ENCODE measurements around the gene POU2AF3.
"Not testable (repeated sequence)": the region's sequence is repeated elsewhere in the genome, so short reads cannot be mapped to it uniquely, and the experiment has no call there.

POU2AF3 gene

DNA sequence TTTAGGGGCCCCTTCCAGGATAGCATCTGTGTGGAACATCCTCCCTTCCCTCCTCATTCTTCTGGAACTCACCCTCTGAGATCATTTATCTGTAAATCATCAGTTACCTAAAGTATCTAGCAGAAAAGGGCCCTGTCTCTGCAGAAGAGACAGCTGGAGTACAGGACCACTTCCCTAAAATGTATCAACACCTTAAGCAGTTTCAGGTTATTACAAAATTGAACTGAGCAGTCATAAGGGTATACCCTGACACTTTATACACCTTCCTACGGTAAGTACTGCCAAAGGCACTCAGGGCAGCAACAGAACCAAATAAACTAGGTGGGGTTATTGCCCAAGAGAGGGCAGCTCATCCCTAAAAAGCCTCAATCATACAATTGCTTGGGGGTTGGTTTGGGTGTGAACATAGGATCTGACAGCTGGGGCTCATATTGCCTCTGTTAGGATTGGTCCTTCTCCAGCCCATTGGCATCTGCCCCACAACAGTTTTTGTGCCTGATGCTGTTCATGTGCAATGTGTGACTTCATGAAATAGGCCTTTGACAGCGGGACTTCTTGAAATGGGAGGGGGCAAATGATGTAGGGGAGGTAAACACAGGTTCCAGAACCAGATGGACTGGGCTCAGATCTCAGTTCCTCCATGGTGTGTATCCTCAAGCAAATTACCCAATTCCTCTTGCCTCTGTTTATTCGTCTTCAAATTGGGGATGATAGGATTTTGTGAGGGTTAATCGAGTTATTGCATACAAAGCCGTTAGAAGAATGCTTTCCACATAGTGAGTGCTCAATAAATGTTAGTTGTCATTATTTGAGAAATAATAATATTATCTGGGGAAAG is 2.9 kb downstream of the POU2AF3 start:
- no peak for DNase-seq

DNA sequence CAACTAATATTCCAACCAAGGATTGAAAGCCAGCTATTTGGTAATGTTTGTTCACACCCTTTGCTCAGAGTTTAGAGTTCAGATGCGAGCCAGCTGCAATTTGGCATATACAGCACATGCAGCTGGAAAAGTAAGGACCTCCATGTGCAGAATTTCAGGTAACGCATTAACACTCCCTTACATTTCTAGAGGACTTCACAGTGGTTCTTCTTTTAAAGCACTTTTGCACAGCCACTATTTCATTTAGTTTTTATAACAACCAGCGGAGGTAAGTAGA is 3.4 kb downstream of the POU2AF3 start:
- DNase-seq = no peak

DNA sequence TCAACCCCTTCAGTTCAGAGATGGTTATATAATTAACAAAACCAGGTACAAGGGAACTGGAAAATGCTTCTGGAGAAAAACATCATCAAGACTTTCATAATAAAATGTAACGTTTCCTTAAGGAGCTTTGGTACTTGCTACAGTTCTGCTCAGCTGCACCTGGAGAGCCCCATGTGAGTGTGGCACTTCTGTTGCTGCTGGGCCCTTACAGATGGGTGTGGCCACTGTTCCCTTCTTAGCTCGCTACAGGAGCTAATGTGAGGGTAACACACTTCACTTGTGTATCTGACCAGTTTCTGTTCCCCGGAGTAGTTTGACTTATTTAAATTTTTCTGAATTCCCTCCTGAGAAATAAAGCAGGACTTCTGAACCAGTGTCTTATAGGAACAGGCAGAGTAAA is 4.0 kb downstream of the POU2AF3 start:
- no peak for DNase-seq

DNA sequence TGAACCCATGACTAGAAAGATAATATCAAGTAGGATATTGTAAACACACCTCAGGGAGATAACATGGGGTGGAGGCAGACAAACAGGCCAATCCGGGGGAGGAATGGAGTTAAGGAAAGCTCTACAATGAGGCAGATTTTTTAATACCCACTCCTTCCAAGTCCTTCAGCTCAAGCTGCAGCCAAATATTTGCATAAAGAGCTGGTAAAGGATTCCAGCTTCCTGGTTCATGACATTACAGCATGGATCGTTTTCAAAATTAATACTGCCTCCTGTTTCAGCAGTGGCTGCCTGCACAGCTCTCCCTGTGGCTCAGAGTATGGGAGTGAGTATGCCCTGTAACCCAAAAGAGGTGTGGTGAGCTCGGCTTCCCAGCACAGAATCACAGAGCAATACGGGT is 5.1 kb downstream of the POU2AF3 start:
- DNase-seq = no peak

DNA sequence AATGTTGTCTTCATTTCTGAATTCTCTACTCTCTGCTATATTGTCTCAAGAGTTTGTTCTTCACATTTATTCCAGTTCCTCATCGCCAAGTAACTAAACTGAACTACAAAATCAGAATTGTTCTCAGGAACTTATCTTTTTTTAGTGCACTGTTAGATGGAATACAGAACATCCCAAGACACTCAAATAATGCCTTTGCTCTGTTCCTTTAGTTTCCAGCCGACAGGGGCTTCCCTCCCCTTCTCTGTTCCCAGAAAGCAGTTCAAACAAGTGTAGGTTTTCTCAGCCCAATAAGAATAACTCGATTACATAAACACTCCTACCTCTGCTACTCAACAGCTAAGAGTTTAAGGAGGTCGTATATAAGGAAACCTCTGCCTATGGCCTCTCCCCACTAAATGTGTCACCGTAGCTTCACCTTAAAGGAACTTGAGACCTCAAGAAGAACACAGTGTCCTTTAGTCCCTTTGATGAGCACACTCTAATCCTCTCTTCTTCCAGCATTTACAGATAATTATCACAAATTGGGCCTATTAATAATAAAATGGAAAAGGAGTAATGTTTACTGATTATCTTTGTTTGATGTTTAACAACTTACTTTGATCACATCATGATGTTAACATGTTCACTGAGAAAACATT is 6.9 kb downstream of the POU2AF3 start:
- DNase-seq = no peak

DNA sequence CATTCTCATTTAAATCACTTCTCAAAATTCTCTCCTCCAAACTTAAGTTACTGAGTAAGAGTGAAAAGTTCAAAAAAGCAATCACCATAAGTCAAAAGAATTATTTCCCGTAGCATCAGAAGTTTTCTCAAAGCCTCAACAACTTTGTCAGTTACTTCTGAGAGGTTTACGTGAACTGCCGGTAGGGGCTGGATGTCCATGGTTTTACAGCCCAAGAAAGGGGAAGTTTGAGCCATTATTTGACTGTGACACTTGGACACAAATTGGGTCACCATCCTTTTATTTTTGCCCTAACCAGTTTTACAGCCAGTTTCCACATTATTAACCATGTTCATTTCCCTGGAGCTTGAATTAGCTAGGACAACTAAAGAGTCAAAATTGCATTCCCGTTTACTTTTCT is 7.5 kb downstream of the POU2AF3 start:
- no peak for DNase-seq

DNA sequence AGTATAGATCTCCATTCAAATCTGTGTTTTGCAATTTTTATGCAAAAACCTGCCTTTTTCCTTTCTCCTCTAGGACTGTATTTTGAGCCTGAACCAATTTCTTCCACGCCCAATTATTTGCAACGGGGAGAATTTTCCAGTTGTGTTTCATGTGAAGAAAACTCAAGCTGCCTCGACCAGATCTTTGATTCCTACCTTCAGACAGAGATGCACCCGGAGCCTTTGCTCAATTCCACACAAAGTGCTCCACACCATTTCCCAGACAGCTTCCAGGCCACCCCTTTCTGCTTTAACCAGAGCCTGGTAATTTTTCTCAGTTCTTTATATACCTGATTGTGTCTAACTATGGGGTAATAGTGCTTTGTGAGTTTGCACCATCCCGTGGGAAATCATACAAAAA is 8.0 kb downstream of the POU2AF3 start:
- no peak for DNase-seq

DNA sequence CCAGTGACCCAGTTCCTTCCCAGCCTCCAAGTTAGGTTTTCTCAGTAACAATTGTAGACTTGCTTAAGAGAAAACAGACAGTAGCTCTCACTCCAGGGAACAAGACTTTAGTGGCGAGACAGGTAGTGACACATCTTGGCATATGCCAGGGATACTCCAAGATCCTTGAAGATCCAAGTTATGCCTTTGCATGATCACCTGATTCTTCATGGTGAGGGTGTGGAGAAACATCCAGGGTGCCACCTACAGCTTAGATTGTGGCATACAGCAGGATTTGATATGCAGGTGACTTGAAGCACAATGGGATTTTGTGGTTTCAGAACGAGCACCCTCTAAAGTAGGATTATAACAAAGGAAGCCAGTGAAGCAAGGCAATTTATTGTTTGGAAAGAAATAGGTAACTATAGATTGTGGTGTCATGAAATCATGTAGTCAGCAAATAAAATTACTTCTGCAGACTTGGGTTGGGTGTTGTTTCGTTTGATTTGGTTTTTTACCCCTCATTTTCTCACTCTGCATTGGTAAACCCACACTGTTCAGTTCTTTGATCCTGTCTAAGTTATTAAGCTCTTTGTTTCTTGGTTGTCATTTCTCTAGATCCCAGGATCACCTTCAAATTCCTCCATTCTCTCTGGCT is 9.2 kb downstream of the POU2AF3 start:
- DNase-seq = no peak

DNA sequence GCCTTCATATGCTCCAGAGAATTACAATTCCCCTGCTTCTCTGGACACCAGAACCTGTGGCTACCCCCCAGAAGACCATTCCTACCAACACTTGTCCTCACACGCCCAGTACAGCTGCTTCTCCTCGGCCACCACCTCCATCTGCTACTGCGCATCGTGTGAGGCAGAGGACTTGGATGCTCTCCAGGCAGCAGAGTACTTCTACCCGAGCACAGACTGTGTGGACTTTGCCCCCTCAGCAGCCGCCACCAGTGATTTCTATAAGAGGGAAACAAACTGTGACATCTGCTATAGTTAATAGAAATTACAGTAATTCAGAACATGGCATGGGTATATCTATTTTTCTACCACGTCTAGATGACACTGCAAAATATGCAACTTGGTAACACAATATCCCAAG is 9.8 kb downstream of the POU2AF3 start:
- DNase-seq = no peak

DNA sequence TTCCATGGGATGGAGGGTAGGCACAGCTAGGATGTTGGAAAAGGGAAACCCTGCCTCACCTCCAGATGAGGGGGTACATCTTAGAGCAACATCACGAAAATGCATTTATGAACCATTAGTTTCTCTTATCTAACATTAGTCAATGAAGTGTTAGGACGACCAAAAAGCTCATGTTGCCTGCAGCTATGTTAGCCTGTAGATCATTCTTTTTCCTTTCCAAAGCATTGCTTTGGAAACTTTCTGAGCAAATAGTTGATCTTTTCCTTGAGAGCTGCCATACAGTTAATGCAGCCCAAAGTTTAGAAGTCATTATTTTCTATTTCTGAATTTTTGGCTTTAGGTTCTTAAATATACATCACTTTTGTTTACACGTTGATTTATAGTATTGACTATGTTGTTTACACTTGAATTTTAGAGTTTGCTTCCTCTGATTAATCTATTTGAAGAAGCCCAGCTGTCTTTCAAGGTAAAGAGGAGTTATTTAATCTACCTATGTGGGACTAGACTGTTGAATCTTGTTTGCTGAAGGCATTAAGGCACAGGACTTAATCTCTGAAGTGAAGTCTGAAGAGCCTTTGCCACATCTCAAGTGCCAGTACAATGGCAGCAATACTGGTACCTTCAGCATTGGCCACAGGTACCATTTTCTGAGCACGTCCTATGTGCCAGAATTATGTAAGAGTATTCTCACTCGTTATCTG is 11.0 kb downstream of the POU2AF3 start:
- no peak for DNase-seq

DNA sequence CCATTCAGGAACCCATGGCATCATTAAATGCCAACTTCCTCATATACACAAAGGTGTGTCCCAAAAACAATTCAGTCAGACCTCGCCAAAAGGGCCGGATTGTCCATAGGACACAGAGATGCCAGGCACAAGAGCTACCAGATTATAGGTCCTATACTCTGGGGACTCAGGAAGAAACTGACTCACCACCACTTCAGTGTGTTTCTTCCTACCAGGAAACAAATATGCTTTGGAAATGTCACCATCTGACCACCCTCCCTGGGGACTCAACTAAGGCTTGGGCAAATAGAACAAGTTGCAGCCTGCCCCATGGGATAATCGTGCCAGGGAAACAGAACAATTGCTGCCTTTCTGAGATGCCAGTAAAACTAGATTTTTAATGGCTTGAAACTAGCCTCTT is 11.7 kb downstream of the POU2AF3 start:
- no peak for DNase-seq

DNA sequence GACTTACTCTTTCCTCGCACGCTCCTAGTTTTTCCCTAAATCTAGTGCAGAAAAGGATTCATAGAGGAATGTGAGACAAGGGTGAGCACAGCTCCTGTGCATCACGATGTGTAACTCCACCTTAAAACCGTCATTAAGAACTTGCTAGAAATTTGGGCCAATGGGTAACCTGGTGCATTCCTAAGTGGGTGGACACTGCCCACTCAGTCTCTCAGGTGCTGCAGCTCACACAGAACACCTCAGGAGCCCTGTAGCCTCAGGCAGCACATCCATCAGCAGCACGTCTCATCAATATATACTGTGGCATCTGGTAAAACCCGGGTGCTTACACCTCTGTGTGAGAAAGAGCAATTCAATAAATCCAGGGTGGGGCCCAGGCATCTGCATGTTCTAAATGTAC is 12.4 kb downstream of the POU2AF3 start:
- no peak for DNase-seq

DNA sequence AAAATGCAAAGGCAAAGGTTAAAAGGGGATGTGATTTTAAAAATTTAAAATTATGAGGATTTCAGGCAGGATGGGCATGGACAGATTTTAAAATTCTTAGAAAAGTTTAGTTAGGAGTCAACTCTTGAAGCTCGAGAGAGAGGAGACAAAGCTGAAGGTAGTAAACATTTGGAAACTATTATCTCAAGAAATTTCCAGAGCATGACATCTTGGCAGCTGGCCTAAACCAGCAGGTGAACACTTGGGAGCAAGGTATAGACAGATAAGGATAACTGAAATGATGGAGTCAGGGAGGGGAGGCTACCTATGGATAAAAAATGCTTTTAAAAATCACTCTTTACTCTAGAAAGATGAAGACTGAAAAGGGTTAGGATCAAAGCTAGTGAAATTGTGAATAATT is 13.7 kb downstream of the POU2AF3 start:
- no peak for DNase-seq

DNA sequence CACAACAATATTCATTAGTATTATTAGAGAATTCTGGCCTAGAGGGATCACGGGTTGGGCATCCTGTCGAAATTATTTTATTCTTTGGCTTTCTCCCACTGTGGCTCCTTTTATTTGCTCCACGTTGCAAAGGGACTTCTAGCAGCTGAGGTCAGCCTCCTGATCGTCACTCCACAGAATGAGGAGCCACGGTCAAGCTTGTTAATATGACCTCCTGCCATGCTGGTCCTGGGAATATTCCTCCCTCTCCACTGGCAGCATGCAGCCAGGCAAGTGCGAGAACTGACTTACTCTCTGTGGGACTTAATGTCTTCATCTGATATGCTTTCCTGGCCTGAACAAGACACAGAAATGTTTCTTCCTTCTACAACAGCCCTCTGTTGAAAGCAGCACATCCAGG is 20.9 kb downstream of the POU2AF3 start:
- DNase-seq = no peak

DNA sequence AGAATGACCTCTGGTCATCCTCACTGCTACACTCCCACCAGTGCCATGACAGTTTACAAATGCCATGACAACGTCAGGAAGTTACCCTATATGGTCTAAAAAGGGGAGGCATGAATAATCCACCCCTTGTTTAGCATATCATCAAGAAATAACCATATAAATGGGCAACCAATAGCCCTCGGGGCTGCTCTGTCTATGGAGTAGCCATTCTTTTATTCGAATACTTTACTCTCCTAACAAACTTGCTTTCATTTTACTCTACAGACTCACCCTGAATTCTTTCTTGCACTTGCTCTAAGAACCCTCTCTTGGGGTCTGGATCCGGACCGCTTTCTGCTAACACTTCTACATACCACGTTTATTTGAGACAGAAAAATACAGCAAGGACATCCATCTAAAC is 21.9 kb downstream of the POU2AF3 start:
- not testable (repeated sequence) for DNase-seq

DNA sequence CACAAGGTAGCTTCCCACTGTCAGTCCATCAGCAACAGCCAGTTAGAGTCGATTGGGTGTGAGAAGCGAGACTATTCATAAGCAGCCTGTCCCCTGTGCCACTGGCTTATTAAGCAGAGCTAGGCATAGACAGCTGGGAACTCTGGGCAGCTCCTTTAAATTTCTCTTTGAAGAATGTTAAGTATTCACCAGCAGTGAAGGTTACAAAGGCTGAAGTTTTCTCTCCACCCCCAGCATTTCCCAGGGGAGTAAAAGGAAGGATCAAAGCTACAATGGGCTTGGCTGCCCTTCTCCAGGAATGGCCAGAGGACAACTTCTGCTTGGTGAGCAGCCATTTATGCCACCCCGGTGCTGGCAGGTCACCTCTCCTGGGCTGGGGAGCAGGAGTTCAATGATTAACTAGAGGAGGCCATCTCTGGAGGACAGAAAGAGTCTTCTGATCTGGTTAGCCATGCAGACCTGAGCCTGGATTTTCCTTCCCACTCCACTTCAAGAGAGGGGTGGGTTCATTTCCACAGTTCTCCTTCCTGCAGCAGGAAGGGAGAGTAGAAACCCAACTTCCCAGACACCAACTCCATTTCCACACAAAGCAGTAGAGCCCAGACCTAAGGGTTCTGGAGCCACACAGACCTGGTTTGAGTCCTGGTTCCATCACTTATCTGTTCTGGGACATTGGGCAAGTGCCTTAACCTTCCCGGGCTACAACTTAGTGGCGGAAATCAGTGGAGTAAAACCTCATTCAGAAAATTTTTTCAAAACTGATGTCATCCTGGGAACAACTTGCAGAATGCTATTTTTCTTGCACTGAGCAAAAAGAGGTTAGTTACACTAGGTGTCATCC is 22.6 kb downstream of the POU2AF3 start:
- DNase-seq = no peak

DNA sequence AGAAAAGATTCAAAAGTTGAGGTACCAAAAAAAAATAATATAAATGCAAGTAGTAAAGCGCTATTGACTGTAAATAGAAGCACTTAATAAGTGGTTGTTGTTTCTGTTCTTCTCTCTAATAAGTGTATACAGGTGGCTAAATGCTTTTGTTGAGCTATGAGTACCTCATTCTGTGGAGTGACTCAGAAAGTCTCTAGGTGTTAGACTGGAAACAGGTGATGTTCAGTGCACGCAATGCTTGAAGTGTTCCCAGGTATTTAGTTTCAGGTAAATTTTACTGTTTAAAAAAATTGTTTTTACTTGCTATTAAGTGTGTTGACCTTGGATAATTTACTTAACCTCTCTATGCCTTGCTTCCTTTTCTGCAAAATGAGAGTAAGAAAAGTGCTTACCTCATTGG is 24.2 kb downstream of the POU2AF3 start:
- no peak for DNase-seq

DNA sequence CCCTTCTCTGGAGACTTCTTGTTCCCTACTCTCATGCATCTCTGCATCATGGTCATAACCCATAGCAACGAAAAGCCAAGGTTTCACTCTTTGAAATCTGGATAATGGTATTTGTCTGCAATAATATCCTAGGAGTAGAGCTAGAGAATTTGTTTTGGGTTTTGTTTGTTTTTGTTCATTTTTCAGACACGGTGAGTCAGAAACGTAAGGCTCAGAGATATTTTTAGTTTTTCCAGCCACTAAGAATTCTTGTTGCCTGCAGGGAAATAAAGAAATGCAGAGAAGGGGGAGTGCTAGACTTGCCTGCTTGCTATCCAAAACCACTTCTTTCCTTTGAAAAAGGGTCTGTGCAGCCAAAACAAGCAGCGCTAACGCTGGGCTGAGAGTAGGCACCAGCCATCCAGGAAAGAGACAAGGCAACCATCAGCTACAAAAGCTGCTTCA is 26.0 kb downstream of the POU2AF3 start:
- no peak for DNase-seq

DNA sequence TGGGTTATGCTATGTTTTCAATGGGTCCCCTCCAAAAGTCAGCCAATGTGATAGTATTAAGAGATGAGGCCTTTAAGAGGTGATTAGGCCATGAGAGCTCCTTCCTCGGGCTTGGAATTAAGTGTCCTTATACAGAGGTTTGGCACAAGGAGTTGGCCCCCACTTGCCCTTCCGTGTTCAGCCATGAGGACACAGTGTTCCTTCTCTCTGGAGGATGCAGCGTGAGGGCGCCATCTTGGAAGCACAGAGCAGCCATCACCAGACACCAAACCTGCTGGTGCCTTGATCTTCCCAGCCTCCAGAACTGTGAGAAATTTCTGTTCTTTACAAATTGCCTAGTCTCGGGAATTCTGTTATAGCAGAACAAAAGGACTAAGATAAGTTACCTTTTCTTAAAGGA is 26.9 kb downstream of the POU2AF3 start:
- DNase-seq = no peak

DNA sequence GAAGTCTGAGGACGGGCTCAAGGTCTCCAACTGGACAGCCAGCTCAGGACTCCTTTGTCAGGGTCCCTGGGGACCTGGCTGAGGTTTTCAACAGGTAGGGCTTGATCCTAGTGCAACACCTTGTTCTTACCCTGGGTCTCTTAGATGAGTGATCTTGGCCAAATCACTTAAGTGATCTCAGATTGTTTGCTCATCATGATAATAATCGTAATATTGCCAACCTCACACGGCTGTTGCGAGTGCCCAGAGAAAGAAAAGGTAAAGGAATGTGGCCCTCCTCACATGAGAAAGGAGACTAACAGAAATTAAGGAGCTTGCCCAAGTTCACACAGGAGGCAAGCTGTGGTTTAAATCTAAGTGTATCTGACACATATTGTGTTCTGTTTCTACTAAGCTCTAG is 28.5 kb downstream of the POU2AF3 start:
- no peak for DNase-seq

DNA sequence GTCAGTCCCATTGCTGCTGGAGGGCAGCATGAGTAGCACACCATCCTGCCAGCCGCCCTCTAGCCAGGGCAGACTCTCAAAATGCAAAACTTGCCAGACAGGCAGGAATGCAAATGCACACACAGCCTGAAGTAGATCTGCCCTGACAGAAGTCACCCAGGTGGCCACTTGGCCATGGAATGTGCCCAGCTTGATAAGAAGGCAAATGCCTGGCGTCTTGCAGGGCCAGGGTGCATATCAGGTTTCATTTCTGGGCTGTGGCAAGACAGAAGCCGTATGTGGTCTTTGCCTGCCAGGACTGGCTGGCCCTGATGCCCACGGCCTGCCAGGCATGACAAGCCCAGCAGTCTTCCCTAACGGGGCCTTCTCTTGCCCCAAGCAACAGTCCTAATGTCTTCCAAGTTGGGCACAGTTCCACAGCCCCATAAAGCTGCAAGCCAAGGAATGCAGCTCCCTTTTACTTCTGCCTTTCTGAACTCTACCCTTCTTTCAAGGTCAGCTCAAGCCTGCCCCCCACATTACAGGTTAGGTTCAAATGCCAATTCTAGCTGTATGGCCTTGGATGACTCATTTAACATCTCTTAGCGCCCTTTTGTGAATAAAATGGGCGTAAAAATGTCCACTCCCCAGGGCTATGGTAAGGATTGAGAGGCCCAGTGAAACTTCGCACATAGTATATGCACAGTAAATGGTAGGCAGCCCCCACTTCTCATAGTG is 29.7 kb downstream of the POU2AF3 start:
- no peak for DNase-seq
